Measurements from ENCODE around the gene TFDP1.

DNA sequence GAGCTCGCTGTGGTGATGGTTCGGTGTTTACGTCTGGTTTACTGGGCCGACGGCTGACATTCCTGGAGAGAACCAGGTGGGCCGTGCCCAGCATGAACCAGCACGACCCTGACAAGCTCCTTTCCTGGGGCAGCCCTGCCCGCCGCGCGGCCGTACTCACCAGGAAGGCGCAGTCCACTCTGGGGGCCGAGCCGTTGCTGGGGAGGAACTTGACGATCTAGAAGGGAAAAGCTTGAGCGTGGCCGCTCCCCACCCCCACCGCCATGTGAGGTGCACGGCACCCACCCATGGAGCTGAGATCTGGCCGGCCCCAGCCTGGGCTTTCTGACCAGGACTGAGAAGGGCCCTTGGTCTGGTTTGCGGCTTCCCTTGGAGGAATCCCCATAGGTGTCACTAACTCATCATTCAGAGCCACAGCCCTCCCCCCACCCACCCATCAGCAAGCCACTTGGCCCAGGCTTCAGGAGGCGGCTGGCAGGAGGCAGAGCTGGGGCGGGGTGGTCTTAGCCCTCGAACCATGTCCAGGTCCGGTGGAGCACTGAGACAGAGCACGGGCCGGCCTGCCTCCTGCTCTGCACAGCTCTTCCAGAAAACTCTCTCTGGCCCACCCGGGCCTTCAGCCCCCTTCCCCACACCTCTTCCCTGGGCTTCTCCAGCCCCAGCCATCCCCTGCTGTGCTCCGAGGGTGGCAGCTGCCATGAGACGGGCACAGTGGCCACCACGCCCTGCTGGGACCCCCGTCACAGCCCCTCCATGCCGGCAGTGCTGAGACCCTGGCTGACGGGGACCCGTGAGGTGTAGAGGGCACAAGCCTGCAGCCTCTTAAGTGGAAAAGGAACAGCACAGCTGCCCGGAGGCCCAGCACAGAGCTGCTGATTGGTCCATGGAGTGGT, 67.2 kb downstream of the TFDP1 start:
- TF ChIP-seq CTCF (IDR thresholded peaks at IDR 0.05) (no peak), YY1 (IDR thresholded peaks at IDR 0.05; ENCODE audit: low read depth) (no peak), SIN3A (IDR thresholded peaks at IDR 0.05; ENCODE audit: borderline replicate concordance, low read depth, low read length) (no peak), POLR2AphosphoS5 (IDR thresholded peaks at IDR 0.05; ENCODE audit: low read depth, low read length) (no peak), REST (IDR thresholded peaks at IDR 0.05; ENCODE audit: low read depth, low read length) (no peak), MXI1 (IDR thresholded peaks at IDR 0.05; ENCODE audit: low read depth, low read length) (no peak), GATA2 (CRISPR knock-in tag; IDR thresholded peaks at IDR 0.05) (no peak), RAD21 (IDR thresholded peaks at IDR 0.05; ENCODE audit: low read length) (no peak), TCF12 (IDR thresholded peaks at IDR 0.05) (no peak)

Measured in SK-N-SH (cell line).